Mononuclear cell (primary cell): Measurements from ENCODE around the gene UQCRC2. TPM values are rescaled to one million over a fixed set of nuclear protein-coding genes. Genes with fewer than 3 reads are reported as not detected.

ENCODE experiments used
- H3K27me3 ChIP-seq: 2 replicates; pipeline ENCODE4 v1.6.0; 2011; ENCODE audit warnings: low read length, control low read depth; ENCODE audit not compliant: insufficient read depth
- H3K4me1 ChIP-seq: 2 replicates; pipeline ENCODE4 v1.5.1; 2011; ENCODE audit warnings: mild to moderate bottlenecking, low read length, control low read depth; ENCODE audit not compliant: insufficient read depth
- H3K4me3 ChIP-seq: 2 replicates; pipeline ENCODE4 v1.5.1; 2011; ENCODE audit warnings: mild to moderate bottlenecking, low read length, moderate library complexity
- H3K9me3 ChIP-seq: 2 replicates; pipeline ENCODE4 v1.5.1; 2011; ENCODE audit warnings: low read depth, mild to moderate bottlenecking, control low read depth, low read length
- total RNA-seq: library from RNA; depleted of rRNA; stranded (reverse); fragments of >200 nt; gene quantifications from one replicate; pipeline ENCODE4 v1.2.3, GENCODE V29; 2012

Gene UQCRC2
- total RNA-seq, 1 donor: 202 TPM

DNA sequence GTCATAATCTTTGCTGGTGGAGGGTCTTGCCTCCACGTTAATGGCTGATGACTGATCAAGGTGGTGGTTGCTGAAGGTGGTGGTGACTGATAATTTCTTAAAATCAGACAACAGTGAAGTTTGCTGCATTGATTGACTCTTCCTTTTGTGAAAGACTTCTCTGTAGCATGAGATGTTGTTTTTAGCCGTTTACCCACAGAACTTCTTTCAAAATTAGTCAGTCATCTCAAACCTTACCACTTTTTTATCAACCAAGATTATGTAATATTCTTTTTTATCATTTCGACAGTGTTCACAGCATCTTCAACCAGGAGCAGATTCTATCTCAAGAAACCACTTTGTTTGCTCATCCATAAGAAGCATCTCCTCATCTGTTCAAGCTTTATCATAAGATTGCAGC is 5.9 kb downstream of the UQCRC2 start:
- Histone ChIP-seq H3K4me3 (no peak overlapping the region), H3K27me3 (no peaks in the 10 kb centered on the region), H3K4me1 (peaks cover 9% of the 10 kb centered on the region), H3K9me3 (no peaks in the 10 kb centered on the region)

DNA sequence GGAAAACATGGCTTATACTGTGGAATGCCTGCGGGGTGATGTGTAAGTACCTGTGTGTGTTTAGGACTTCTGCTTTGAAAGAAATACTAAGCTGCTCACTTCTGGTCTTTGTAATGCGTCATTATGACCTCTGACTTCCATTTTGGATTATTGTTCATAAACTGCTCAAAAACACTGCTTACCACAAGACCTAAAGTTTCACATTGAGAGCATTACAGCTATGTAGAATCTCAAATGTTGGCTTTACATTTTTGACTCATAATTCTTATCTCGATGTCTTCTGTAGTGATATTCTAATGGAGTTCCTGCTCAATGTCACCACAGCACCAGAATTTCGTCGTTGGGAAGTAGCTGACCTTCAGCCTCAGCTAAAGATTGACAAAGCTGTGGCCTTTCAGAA is 9.3 kb downstream of the UQCRC2 start:
- Histone ChIP-seq H3K4me1 (no peaks in the 10 kb centered on the region), H3K27me3 (no peaks in the 10 kb centered on the region), H3K4me3 (no peak overlapping the region), H3K9me3 (no peaks in the 10 kb centered on the region)

DNA sequence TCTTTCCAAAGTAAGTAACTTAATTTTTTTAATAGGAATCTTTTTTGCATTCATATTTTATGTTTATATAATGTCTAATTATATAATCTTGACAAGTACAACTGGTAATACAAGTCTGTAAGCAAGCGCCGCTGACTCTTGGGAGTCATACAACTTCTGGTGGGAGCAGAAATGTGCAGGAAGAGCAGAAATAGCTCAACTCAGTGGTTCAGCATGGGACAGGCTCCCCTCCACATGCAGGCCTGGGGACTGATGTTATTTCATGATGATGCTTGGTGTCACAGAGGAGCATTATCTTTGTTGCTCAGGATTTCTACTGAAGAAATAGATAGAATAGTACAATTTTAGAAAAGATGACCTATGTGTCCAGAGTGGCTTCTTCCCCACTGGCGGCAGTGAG is 10.7 kb downstream of the UQCRC2 start:
- no peaks in the 10 kb centered on the region for H3K4me1 ChIP-seq
- H3K4me3 ChIP-seq: no peak overlapping the region
- no peaks in the 10 kb centered on the region for H3K9me3 ChIP-seq
- no peaks in the 10 kb centered on the region for H3K27me3 ChIP-seq

DNA sequence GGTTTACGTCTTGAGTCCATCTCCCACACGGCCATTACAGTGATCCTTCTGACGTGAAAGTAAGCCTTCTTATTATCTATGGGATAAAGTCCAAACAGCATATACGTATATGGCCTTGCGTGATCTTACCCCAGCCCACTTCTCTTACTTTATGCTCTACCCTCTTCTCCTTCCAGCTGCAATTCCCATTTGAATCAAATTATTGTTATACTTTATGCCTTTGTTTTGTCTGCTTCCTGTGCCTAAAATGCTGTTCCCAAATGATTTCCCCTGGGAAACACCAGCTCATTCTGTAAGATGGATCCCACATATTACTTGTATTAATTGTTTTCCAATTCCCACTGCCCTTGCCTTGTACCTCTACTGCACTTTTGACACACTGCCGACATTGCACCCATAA is 11.2 kb downstream of the UQCRC2 start:
- Histone ChIP-seq H3K27me3 (no peaks in the 10 kb centered on the region), H3K4me3 (no peak overlapping the region), H3K9me3 (no peaks in the 10 kb centered on the region), H3K4me1 (no peaks in the 10 kb centered on the region)

DNA sequence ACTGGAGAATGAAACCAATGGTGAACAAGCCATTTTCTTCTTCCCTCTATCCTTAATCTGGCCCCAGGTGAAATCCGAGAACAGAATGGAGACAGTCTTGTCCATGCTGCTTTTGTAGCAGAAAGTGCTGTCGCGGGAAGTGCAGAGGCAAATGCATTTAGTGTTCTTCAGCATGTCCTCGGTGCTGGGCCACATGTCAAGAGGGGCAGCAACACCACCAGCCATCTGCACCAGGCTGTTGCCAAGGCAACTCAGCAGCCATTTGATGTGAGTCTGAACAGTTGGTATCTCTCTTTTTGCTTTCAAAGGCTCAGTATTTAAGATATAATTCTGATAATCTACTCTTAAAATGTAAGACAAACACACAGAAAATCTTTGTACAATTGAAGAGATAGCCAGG is 18.7 kb downstream of the UQCRC2 start:
- Histone ChIP-seq H3K9me3 (no peaks in the 10 kb centered on the region), H3K27me3 (no peaks in the 10 kb centered on the region), H3K4me1 (no peaks in the 10 kb centered on the region), H3K4me3 (no peak overlapping the region)

DNA sequence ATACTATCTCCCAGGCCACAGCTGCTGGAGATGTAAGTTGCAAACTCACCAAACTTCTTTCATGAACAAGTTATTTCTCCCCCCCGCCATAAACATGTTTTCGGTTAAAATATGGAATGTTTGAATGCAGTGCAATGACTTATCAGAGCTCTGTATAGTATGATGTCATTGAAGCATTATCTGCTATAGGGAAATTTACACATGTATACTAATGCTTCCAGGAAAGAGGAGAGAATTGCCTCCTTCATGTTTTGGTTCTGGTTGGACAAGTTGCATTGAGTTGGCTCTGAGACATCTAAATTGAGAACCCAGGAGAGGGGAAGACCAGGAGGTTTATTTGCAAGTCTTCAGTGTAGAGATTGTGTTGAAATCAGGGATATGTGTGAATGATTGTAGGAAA is 20.8 kb downstream of the UQCRC2 start:
- Histone ChIP-seq H3K4me1 (no peaks in the 10 kb centered on the region), H3K4me3 (no peak overlapping the region)

DNA sequence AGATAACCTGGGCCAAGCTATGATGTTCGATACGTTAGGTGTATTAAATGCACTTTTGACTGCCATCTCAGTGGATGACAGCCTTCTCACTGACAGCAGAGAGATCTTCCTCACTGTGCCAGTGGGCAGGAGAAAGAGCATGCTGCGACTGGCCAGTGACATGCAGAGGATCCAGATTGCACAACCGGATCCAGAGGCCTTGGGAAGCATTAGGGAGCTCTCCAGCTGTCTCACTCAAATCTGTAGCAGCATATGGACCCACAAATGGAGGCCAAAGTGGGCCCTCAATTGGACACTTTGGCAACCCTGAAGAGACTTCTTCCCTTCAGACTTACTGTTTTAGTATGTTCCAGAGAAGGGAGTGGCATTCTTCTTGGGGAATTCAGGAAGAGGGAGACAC is 26.9 kb downstream of the UQCRC2 start:
- H3K9me3 ChIP-seq: no peaks in the 10 kb centered on the region
- H3K27me3 ChIP-seq: no peaks in the 10 kb centered on the region
- no peak overlapping the region for H3K4me3 ChIP-seq
- H3K4me1 ChIP-seq: no peaks in the 10 kb centered on the region

More for the DNA sequence above, 20.8 kb downstream of the UQCRC2 start:
- Histone ChIP-seq H3K9me3 (no peaks in the 10 kb centered on the region), H3K27me3 (no peaks in the 10 kb centered on the region)

DNA sequence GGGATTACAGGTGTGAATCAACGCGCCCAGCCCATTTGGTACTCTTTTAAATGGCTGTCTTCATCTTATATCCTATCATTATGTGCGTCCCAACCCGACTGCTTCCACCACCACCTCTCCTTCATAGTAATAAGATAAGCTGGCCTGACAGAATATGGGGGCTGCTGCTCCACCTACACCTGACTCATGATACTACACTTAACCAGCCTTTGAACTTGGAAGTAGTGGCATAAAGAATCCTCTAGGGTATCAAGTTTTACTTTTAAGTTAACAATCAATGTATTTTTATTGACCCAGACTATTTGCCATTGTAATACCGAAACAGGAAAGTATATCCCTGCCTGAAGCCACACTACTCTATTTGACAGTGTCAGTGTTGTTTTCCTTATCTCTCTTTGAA is 28.9 kb downstream of the UQCRC2 start:
- H3K4me3 ChIP-seq: no peak overlapping the region
- H3K27me3 ChIP-seq: no peaks in the 10 kb centered on the region
- no peaks in the 10 kb centered on the region for H3K4me1 ChIP-seq
- no peaks in the 10 kb centered on the region for H3K9me3 ChIP-seq

DNA sequence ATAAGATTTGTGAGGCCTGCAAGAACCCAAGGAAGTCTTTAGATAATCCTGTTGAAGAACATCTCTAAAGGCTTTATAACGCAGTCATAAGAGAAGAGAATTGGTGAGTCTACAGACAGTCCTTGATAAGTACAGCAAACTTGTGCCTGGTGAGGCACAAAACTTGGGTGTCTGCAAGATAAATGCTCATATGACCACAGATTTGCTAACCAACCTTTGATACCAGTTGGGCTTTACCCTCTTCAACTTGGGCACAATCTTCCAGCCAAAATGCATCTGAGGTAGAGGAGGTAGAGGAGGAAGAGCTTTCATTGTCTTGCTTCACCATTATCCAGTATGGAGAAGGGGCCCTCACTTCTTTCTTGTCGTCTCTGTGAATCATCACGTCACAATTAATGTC is 30.9 kb downstream of the UQCRC2 start:
- H3K27me3 ChIP-seq: no peaks in the 10 kb centered on the region
- no peaks in the 10 kb centered on the region for H3K9me3 ChIP-seq
- H3K4me3 ChIP-seq: no peak overlapping the region
- H3K4me1 ChIP-seq: no peaks in the 10 kb centered on the region

DNA sequence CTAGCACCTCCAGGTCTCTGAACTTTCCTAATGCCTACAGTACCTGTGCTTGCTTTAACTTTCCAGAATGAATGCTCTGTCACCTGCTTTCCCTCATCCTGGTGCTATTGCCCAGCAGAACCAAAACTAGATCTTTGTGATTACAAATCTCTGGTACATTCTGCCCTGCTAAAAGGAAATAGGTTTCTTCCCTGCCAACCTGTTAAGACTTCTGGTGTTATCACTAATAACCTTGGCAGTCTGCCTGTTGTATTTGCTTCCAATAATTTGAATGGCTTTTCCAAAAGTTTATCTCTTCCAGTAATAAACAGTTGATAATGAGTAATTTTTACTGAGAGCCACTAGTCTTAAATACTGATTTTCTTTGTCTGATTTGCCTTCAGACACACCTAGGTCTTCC is 32.4 kb downstream of the UQCRC2 start:
- Histone ChIP-seq H3K4me3 (no peak overlapping the region), H3K4me1 (no peaks in the 10 kb centered on the region), H3K27me3 (no peaks in the 10 kb centered on the region), H3K9me3 (no peaks in the 10 kb centered on the region)

DNA sequence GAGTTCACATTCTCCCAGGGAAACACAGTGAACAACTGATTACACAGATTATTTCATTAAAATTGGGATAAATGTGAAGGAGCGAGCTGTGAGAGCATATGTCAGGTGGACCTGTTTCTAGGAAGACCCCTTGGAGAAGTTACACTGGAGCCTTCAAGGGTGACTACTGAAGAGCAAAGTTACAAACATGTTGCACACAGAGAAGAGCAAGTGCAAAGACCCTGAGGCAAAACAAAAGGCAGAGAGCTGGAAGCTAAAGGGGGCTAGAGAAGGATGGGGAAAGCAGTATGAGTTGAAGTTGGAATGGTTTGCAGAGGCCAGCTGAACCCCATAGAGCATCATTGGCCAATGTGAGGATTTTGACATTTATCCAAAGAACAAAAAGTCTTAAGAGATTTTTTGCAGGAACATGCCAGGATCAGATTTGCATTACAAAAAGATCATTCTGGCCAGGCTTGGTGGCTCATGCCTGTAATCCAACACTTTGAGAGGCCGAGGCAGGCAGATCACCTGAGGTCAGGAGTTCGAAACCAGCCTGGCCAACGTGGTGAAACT is 33.6 kb downstream of the UQCRC2 start:
- no peaks in the 10 kb centered on the region for H3K4me1 ChIP-seq
- no peaks in the 10 kb centered on the region for H3K9me3 ChIP-seq
- no peak overlapping the region for H3K4me3 ChIP-seq
- H3K27me3 ChIP-seq: no peaks in the 10 kb centered on the region

DNA sequence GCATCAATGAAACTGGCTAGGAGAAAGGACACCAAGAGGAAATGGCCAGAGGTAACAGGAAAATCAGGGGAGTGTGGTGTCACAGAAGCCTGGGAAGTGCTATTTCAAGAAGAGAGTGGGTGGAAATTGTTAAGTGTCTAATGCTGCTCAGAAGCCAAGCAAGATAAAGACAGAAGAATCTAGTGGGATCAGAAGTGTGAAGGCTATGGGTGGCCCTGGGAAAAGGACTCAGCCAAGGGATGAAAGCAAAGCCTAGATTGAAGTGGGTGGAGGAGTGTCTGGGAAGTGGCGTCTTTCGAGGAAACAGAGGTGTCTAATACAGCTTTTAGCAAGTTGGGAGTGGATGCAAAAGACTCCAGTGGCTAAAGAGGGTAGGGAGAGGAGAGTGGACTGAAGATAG is 34.3 kb downstream of the UQCRC2 start:
- Histone ChIP-seq H3K9me3 (no peaks in the 10 kb centered on the region), H3K4me3 (no peak overlapping the region), H3K4me1 (no peaks in the 10 kb centered on the region), H3K27me3 (no peaks in the 10 kb centered on the region)

DNA sequence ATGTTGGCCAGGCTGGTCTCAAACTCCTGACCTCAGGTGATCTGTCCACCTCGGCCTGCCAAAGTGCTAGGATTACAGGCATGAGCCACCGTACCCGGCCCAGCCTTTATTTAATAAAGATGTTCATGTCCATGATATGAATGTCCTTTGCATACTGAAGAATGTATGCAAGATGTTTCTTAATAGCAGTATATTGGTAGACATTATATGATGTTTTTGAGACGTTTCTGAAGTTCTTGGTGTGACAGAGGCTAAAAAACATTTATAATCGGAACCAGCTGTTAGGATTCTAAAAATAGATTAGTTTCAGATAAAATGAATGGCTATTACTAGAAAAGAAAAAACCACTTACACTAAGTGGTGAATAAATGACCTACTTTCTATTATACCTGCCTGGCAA is 36.0 kb downstream of the UQCRC2 start:
- Histone ChIP-seq H3K4me1 (no peaks in the 10 kb centered on the region), H3K27me3 (no peaks in the 10 kb centered on the region), H3K9me3 (no peaks in the 10 kb centered on the region), H3K4me3 (no peak overlapping the region)

DNA sequence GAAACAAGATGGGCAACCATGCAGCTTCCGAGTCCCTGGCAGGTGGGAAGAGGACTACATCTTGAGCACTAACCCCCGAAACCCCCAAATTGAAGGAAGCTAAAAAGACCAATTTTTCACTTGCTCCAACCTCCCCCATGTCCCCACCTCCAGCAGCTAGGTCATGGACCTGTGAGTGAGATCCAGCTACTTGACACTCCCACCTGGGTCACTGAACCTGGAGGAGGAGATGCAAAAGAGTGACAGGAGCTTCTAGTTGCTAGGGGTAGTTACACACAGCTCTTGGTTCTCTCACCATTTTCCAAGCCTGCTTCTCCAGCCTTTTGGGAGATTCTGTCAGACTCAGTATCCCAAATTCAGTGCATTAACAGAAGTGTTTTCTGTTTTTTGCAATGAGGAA is 36.6 kb downstream of the UQCRC2 start:
- Histone ChIP-seq H3K9me3 (no peaks in the 10 kb centered on the region), H3K27me3 (no peaks in the 10 kb centered on the region), H3K4me1 (no peaks in the 10 kb centered on the region), H3K4me3 (no peak overlapping the region)

DNA sequence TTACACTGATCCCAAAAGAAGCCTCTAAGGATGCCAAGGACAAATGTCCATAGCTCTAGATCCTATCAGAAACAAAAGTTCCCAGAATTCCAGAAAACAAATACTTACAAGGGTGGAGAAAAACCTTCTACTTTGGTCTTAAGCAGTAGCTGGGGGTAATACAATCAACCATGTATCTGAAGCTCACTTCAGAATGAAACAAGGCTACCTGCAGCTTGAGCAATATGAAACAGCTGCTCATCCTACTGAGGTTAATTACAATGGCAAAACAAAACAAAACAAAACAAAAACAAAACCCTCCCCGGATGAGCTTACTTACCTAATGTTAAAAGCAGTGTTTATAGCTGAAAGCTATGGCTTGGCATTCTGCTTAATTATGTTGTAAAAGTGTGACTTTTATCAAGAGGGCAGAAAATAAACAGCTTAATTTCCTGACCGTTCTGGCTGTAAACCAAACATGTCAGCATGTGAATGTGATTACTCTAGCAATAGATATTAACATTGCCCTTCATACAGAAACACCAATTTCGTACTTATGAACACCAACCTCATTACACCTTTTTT is 37.3 kb downstream of the UQCRC2 start:
- Histone ChIP-seq H3K9me3 (no peaks in the 10 kb centered on the region), H3K27me3 (no peaks in the 10 kb centered on the region), H3K4me3 (no peak overlapping the region), H3K4me1 (no peaks in the 10 kb centered on the region)

DNA sequence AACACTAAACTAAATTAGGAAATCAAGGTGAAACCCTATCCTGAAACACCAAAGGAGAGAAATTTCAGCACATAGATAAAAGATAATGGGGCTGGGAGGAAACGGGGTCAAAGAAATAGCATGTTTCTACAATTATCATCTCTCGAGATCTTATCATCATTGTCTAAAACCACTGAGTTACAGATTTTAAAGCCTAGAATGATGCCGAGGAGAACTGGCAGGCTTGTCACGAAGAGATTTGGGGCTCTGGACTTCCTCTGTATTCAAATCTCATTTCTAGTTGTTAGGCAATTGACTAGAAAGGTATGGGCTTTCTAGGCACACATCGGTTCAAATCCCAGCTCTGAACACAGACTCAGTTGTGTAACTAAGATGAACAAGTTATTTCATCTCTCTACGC is 38.5 kb downstream of the UQCRC2 start:
- H3K27me3 ChIP-seq: no peaks in the 10 kb centered on the region
- no peaks in the 10 kb centered on the region for H3K9me3 ChIP-seq
- H3K4me1 ChIP-seq: no peaks in the 10 kb centered on the region
- H3K4me3 ChIP-seq: no peak overlapping the region
